Ishikawa (cell line): ENCODE data around the gene AP5Z1.

ENCODE experiments used
- CEBPB ChIP-seq: IDR thresholded peaks from 2 replicates; pipeline ENCODE4 v1.6.1; 2012
- CREB1 ChIP-seq: IDR thresholded peaks from 2 replicates; pipeline ENCODE4 v1.6.1; 2012; ENCODE audit warnings: low read depth
- EGR1 ChIP-seq: IDR thresholded peaks from 2 replicates; pipeline ENCODE4 v1.6.1; 2012
- EP300 ChIP-seq: IDR thresholded peaks from 2 replicates; pipeline ENCODE4 v1.6.1; 2012; ENCODE audit warnings: borderline replicate concordance
- FOXM1 ChIP-seq: IDR thresholded peaks from 2 replicates; pipeline ENCODE4 v1.6.1; 2012; ENCODE audit warnings: low read depth, borderline replicate concordance
- NFIC ChIP-seq: IDR thresholded peaks from 2 replicates; pipeline ENCODE4 v1.6.1; 2012
- RAD21 ChIP-seq: IDR thresholded peaks from 2 replicates; pipeline ENCODE4 v1.6.1; 2012; ENCODE audit warnings: low read depth
- TAF1 ChIP-seq: IDR thresholded peaks from 2 replicates; pipeline ENCODE4 v1.6.1; 2012; ENCODE audit warnings: low read depth, mild to moderate bottlenecking
- TCF12 ChIP-seq: IDR thresholded peaks from 2 replicates; pipeline ENCODE4 v1.6.1; 2012; ENCODE audit warnings: low read depth
- TEAD4 ChIP-seq: IDR thresholded peaks from 2 replicates; pipeline ENCODE4 v1.6.1; 2012
- YY1 ChIP-seq: IDR thresholded peaks from 2 replicates; pipeline ENCODE4 v1.6.1; 2012; ENCODE audit warnings: low read depth
- ZBTB7A ChIP-seq: IDR thresholded peaks from 2 replicates; pipeline ENCODE4 v1.6.1; 2012; ENCODE audit warnings: low read depth
- TF ChIP-seq, protein P1 (sequence below): IDR thresholded peaks from 2 replicates; pipeline ENCODE4 v1.6.1; 2012
- TF ChIP-seq, protein P2 (sequence below): IDR thresholded peaks from 2 replicates; pipeline ENCODE4 v1.6.1; 2012; ENCODE audit warnings: low read depth, mild to moderate bottlenecking
- TF ChIP-seq, protein P3 (sequence below): IDR thresholded peaks from 2 replicates; pipeline ENCODE4 v1.6.1; 2012

AP5Z1 gene

DNA sequence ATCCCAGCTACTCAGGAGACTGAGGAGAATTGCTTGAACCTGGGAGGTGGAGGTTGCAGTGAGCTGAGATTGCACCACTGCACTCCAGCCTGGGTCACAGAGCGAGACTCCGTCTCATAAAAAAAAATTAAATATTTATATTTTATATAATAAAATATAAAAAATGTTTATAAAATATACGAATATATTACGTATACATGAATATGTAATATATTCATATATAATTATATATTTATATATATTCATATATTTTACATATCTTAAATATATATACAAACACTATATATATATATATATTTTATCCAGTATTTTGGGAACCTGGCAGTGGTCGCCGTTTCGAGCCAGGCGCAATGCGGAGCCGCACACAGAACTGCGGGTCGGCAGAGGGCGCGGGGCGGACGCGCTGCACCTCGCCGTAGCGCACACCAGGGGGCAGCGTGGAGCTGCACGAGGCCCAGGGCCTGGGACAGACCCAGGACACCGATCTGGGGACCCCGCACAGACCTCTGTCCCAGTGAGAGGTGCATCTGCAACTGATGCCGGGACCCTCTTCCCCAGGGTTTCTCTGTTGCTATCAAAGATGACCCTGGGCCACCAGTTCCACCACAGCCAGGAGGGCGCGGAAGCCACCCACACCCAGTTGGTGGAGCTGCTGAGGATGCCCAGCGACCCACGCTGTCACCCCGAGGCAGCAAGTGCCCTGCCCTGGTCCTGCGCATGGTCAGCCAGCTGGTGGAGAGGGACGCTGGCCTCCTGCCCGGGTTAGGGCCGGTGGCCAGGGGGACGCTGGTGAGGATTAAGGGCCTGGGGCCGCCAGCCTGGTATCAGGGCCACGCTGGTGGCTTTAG is 22.7 kb downstream of the AP5Z1 start:
- TF ChIP-seq RAD21 (peak; percentile 82), TAF1 (no peak)
- TF ChIP-seq, protein P1, sequence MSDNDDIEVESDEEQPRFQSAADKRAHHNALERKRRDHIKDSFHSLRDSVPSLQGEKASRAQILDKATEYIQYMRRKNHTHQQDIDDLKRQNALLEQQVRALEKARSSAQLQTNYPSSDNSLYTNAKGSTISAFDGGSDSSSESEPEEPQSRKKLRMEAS, result peak; percentile 41; the same call in 1 of the 2 replicates

DNA sequence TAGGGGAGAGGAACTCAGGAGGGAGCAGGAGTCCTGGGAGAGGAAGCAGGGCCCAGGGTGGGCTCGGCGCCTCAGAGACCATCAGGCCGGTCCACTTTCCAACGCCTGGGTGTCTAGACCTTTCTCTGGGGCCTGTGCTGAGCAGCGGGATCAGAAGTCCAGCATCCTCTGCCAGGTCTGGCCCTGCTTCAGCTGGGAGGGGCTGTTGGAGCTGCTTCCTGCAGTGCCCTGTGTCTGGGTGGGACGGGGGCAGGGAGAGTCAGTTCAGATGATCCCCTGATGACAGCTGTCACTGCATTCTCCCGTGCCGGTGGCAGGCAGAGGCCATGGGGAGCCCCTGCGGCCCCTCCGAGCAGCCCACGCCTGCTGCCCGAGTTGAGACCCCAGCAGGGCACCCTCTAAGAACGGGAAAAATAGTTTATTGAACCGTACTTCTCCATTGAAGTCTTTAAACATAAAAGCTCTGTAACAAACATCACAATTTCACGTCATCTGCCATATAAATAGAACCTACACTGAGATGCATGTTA is 23.3 kb downstream of the AP5Z1 start:
- TF ChIP-seq, protein P2, sequence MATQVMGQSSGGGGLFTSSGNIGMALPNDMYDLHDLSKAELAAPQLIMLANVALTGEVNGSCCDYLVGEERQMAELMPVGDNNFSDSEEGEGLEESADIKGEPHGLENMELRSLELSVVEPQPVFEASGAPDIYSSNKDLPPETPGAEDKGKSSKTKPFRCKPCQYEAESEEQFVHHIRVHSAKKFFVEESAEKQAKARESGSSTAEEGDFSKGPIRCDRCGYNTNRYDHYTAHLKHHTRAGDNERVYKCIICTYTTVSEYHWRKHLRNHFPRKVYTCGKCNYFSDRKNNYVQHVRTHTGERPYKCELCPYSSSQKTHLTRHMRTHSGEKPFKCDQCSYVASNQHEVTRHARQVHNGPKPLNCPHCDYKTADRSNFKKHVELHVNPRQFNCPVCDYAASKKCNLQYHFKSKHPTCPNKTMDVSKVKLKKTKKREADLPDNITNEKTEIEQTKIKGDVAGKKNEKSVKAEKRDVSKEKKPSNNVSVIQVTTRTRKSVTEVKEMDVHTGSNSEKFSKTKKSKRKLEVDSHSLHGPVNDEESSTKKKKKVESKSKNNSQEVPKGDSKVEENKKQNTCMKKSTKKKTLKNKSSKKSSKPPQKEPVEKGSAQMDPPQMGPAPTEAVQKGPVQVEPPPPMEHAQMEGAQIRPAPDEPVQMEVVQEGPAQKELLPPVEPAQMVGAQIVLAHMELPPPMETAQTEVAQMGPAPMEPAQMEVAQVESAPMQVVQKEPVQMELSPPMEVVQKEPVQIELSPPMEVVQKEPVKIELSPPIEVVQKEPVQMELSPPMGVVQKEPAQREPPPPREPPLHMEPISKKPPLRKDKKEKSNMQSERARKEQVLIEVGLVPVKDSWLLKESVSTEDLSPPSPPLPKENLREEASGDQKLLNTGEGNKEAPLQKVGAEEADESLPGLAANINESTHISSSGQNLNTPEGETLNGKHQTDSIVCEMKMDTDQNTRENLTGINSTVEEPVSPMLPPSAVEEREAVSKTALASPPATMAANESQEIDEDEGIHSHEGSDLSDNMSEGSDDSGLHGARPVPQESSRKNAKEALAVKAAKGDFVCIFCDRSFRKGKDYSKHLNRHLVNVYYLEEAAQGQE, result no peak
- TF ChIP-seq FOXM1, result no peak
- TF ChIP-seq ZBTB7A, result no peak
- TF ChIP-seq, protein P3, sequence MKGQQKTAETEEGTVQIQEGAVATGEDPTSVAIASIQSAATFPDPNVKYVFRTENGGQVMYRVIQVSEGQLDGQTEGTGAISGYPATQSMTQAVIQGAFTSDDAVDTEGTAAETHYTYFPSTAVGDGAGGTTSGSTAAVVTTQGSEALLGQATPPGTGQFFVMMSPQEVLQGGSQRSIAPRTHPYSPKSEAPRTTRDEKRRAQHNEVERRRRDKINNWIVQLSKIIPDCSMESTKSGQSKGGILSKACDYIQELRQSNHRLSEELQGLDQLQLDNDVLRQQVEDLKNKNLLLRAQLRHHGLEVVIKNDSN, result no peak
- TF ChIP-seq, protein P1, result no peak
- TF ChIP-seq NFIC, result no peak
- TF ChIP-seq CREB1, result no peak
- no peak for TF ChIP-seq RAD21
- no peak for TF ChIP-seq TAF1
- TF ChIP-seq EP300, result no peak
- TF ChIP-seq TCF12, result no peak
- no peak for TF ChIP-seq EGR1
- TF ChIP-seq YY1, result no peak

DNA sequence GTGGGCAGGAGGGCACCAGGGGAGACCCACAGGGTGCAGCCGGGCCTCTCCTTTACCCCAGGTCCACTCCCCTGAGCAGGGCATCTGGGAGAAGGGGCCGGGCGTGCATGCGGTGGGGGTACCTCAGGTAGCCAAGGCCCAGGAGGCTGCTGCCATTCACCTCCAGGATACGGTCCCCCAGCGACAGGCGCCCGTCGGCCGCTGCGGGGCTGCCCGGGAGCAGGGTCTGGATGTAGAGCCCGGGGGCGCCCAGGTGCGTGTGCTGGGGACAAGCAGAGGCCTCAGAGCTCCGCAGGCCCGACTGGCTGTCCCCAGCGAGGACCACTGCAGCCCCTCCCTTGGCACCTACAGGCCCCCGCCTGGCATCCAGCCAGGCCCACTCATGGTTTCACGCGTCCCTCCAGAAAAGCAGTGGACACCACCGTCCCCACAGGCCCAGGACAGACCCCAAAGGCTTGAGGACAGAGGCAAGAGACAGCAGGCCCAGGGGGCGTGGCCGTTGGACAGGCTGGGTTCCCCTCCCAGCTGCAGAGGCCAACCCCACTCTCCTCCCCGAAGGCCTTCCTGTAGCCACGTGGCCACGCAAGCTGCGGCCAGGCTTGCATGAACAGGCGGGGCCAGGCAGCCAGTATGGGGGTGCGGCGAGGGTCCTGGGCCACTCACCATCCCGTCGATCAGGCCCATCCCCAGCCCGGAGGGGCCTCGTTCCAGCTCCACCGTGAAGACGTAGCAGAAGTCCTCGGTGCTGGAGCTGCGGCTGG is 24.3 kb downstream of the AP5Z1 start:
- TF ChIP-seq, protein P1, result 0 out of 2 replicates have a peak, but pooled peaks have one; percentile 12
- TF ChIP-seq TCF12, result no peak
- no peak for TF ChIP-seq NFIC
- TF ChIP-seq FOXM1, result no peak
- TF ChIP-seq, protein P3, result peak; percentile 80
- TF ChIP-seq RAD21, result no peak
- TF ChIP-seq TEAD4, result no peak
- no peak for TF ChIP-seq CREB1

DNA sequence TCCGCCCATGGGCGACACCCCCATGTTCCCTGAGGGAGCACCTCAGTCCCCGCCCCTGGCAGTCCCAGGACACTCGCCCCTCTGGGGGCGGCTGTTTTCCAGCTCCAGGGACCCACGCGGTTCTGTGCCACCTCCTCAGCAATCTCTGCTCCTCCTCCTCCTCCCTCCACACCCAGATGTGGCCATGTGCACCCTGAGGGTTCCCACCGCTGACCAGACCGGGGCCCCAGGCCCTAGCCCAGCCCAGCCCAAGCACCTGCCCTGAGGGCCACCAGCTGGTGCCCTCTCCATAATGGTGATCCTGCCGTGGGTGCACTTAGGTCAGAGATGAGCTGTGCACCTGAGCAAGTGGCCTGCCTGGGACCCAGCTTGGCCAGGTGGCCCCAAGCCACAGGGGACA is 25.1 kb downstream of the AP5Z1 start:
- no peak for TF ChIP-seq TEAD4
- TF ChIP-seq TCF12, result no peak
- no peak for TF ChIP-seq FOXM1
- no peak for TF ChIP-seq EGR1
- TF ChIP-seq TAF1, result no peak
- TF ChIP-seq ZBTB7A, result no peak
- TF ChIP-seq RAD21, result no peak
- TF ChIP-seq NFIC, result no peak
- no peak for TF ChIP-seq CEBPB
- no peak for TF ChIP-seq EP300
- TF ChIP-seq CREB1, result no peak
- TF ChIP-seq, protein P3, result no peak
- TF ChIP-seq, protein P2, result no peak
- no peak for TF ChIP-seq YY1
- TF ChIP-seq, protein P1, result no peak
